NCI-H345 treated with DMSO at 0.1 percent for 48 hours (cell line): Measurements from ENCODE around the gene CCDC15.

Experiments used
- DNase-seq: peaks from one replicate; lab custom pipeline; 2025; ENCODE audit not compliant: unreplicated experiment; lab: John Stamatoyannopoulos, UW

The CCDC15 gene

DNA sequence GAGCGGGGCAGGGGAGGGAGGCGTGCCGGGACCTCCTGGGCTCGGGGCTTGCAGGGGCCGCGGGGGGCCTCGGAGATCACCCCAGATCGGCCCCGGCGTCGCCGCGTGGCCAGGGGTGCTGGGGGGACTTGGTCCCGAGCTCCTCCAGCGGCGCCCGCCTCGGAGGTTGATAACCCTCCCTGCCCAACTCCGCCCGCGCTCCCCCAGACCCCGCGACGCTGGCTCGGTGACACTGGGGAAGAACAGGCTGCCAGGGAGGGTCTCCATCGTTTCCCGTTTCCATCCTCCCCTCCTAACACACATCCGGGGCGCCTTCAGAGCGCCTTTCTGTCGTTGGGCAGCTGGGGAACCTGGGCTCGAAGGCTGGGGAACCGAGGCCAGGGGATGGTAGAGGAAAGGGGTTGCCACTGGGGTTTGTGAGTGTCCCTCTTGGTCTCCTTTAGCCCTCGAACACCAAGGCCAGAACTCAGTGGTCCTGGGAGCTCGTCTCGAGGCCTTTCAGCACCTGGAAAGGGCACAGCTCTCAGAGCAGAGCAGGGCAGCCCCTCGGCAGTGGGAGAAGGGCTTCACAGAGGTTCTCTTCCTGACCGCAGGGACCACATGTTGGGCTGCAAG lies 109.5 kb downstream of the CCDC15 start:
- no peak for DNase-seq

DNA sequence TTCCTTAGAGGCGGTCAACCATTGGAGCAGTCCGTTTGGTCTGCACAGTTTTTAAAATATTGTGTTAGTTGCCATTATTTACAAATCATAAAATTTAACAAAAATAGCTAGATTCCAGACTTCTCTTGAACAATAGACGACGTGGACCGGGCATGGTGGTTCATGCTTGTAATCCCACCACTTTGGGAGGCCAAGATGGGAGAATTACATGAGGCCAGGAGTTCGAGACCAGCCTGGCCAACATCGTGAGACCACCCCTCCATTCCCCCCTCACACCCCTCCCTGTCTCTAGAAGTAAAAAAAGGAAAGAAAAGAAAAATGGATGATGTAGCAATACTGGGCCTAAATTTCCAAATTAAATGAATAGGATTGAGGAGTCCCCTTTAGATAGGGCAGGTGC lies 110.1 kb downstream of the CCDC15 start:
- no peak for DNase-seq

DNA sequence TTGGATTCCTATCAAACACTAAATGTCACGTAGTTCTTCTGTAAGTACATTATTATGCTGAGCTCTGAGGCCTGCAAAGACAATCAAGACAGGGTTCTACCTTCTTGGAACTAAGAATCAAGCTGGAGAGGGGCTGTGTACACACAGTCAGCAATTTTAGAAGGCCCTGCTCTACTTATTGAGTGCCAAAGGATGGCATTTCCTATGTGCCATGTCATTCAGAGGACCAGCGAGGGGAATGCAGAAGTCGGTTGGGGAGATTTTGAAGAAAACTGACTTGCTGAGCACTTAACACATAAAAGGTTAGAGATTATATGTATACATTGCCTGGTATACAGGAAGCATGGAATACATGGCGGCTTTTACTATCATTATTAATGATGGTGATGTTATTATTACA lies 114.4 kb downstream of the CCDC15 start:
- no peak for DNase-seq

DNA sequence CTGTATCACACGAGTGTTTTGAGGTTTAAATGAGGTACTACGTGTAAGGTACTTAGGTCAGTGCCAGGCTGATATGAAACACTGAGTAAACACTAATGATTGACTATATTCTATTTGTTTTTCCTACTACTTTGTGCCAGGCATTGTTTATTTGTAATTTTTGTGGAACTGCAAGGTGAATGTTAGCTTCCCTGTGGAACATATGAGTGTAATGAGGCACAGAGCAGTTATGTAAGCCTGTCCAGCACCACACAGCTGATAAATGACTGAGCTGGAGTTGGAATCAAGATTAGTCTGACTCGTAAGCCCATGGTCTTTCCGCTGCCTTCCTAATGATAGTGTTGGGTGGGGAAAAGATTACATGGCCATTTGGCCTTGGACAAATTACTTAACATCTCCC lies 115.0 kb downstream of the CCDC15 start:
- no peak for DNase-seq

DNA sequence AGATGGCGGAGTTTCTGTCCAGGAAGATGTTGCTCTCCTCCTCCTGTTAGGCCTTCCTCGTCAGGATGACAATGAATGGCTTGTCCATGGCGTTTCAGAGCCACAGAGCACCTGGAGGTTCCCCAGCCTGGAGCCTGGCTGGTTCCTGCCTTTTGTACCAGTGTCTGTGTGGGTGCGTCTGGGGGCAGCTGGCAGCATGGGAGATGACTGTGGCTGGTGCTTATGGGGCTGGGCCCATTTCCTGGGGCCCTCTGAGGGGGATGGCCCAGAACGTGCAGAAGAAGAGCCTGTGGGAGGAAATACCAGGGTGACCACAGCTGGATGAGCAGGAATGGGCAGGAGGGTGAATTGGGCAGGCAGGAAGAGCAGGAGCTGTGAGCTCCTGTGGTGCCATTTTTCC lies 115.8 kb downstream of the CCDC15 start:
- no peak for DNase-seq

DNA sequence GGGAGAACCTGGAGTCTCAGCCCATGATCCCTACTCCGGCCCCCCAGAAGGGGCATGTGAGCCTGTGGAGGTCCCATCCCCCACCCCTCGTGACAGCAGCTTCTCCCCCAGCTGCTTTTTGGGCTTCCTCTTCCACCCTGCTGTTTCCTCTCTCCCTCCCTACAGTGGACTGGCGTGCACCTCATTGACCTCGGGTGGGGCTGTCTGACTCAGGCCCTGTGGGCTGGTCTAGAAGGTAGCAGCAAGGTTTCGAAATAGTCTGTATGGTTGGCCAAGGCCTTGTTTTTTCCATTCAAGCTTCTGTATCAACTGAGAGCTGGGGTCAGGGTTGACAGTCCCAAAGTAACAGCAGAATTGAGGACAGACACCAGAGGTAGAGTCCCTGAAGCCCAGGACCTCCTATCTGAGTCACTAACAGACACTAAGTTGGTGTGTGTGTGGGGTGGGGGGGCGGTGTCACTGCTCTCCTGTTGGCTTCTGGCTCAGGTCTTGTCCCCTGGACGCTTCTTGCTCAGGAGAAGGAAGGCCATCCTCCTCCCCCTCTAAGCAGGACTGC lies 116.8 kb downstream of the CCDC15 start:
- DNase-seq = no peak

DNA sequence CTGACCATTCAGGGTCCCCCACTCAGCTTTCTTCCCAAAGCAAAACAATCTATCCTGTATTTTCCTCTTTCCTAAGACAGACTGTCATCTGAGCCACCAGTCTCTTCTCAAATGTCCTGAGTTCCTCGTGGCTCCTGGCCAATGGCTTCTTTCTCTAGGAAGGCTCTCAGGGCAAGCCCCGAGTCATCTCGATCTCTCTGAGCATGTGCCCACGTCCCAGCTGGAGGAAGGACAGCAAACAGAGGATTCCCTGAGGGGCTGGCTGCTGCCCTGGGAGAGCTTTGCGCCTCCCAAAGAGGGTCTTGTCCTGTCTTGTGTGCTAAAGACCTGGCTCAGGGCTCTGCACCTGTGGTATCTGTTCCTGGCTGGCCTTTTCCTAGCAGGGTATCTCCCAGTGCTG lies 117.4 kb downstream of the CCDC15 start:
- DNase-seq = no peak

DNA sequence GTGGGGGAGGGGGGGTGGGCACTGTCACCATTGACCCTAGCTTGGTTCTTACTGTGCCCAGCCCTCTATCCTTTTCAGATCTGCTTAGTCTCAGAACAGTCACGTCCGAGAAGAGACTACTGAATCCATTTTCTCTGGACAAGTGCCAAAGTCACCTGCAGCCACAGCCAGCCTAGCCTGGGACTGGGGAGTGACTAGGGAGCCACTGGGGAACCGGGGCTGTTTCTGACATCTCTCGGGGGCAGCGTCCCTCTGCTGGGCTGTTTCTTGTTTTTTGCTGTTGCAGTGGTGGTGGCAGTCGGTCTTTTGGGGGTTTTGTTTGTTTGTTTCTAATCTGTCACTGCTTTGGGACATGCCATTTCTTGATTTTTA lies 117.8 kb downstream of the CCDC15 start:
- DNase-seq = no peak

DNA sequence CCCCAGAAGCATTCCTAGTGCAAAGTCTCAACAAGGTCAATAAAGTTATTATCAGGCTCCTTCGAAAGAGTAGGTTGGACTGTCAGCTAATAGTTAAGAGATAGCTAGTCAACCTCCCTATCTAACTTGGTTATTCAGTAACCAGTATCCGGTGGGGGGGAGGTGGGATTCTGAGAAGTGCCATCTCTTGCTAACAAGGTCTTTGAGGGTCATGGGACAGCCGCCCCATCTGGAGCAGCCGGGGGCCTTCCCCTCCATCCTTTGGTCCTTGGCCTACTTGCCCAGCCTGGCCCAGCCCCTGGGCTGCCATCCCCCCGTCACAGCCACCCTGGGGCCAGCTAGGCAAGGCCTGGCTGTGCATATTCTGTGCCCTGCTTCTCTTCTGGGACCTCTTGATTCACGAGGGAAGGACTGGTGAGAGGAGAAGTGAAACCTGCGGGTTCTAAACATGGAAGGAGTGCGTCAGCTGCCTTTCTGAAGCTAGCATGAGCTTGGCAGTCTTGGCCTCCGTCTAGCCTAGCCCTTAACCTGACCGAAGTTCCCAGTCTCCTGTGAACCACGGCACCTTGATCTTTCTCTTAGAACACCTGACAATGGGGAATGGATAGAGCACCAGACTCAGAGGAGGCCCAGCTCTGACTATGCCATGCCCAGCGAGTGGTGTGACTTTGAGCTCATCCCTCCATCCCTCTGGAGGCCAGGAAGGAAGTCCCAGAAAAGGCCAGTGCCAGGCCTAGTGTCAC lies 118.4 kb downstream of the CCDC15 start:
- DNase-seq = no peak

DNA sequence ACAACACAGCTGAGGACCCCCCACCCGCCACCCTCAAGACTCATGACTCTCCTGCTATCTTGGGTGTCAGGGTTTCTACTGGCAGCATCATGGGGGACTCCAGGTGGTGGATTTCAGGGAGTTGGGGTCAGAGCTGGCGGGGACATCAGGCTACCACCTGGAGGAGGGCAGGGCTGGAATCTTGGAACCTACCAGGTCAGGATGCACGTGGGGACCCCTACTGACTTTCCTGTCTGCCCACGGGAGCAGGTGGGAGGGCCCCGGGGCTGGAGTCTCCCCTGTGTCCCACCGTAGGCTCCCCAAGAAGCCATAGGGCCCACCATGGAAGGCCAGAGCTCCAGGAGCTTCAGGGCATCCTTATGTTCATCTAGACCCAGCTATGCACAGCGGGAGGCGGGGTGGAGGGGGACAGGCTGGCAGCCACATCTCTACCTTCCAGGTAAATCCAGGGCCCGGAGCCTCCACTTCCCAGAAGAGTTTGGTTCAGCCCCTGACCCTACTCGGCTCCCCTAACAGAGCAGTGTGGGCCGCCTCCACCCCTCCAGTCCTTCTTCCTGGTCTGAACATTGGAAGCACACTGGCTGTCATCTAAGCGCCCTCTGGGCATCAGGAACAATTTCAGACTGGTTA lies 119.1 kb downstream of the CCDC15 start:
- DNase-seq = no peak

DNA sequence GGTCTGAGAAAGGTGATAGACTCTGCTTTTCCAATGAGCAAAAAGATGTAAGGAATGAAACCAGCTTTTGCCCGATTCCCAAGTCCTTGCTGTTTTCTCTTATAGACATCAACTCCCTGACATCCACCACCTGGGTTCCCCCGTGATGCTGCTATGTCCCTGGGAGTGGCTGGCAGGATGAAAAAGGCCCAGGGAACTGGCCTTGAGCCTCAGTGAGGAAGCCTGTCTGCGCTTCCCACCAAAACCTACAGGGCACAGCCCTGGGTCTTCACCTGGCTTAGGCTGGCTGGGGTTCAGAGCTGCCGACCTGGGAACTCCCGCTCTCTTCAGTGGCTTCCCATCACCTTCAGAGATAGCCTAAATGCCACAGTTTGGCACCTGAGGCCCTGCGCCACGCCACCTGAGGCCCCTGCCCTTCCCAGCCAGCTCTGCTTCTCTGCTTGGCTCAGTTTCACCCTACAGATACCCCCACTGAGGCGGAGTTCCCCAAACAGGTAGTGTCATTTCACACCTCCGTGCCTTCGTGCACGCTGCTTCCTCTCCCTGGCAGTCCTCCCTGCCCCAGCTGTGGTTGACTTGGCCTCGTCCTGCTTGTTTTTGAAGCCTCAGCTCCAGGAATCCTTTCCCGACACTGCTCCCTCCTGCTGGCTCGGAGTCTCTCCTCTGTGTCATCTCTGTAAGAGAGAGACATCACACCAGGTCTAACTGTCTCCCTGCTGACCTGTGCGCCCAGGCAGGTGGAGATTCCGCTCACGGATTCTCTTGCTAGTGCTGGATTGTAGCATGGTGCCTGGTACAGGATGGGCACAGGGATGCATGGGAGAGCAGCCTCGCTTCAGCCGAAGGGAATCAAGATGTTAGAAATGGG lies 119.8 kb downstream of the CCDC15 start:
- DNase-seq = no peak

DNA sequence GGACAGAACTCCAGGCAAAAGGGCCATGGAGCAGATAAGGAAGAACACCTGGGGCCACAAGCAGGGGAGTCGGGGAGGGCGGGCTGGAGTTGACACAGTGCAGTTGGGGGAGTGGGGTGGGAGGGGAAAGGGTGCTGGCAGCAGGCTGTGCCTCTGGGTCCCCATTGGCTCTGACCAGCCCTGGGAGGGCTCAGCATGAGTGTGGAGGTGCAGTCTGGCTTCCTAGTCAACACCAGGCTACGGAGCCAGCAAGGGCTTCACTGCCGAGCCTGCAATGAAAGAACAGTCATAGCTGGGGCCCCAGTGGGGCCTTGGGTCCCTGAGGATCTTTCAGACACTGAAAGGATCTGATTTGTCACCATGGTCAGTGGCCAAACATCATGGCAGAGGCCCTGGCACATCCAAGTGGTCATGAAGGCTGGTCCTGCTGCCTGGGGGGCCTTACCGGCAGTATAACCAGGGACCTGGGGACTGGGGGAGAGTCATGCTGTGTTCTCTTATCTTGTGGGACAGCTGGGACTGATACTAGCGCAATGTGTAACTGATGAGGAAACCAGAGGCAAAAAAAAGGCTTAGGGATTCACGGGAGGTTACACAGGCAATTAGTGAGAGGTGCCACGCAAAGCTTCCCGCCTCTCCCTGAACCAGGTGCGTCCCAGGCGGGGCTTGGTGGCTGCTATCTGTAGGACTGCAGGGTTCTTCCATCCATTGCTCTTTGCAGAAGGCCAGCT lies 120.7 kb downstream of the CCDC15 start:
- DNase-seq = no peak

DNA sequence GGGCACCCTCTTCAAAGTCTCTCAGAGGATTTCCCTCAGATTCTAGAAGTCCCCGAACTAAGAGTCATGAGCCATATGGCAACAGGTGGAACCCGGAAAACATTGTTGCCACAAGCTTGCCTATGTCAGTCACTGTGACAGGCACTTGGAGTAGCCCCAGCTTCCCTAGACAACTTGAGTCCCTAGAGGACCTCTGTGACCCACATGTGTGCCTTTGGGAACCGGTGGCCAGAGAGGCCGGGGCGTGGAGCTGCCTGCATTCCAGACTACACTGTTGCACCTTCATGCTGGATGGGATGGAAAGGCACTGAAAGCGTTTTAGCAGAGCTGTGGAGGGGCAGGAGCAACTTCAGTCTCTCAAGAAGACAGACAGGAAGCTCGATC lies 121.2 kb downstream of the CCDC15 start:
- no peak for DNase-seq

DNA sequence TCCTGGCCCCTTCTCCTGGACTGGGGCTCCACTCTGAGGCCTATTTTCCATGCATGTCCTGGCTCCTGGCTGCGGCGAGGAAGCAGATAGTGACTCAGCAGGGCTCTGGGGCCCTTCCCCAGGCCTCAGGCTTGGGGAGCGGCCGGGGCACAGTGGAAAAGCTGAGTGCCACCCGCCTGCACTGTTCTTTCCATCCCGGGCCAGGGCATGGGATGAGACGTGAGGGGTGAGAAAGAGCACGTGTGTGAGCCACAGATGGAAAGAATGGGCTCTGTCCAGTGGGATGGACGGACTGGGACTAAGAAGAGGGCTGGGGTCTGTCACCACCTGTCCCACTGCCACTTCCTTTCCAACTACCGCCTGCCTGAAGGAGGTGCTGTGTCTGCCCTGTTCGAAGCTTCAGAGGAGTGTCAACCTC lies 121.9 kb downstream of the CCDC15 start:
- no peak for DNase-seq

DNA sequence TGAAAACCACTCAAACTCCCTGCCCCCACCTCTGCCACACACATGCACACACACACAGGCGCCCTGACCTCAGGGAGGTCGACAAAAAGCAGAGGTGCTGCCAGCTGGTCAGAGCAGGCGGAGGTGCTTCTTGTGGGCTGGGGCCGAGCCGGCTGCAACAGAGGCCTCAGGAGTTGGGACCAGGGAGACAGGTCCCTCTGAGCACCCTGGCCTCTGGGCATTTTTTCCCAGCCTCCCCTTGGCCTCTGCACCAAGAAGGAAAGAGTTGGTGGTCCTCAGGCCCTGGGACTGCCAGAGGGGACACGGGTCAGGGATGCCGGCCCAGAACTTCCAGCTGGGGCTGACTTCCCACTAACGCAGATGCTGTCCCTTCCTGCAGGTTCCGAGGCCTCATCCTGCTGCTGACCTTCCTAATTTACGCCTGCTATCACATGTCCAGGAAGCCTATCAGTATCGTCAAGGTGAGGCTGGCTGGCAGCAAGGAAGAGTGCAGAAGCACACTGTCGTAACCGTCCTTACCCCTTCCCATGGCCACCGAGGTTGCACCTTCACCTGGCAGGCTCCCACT lies 122.5 kb downstream of the CCDC15 start:
- no peak for DNase-seq

DNA sequence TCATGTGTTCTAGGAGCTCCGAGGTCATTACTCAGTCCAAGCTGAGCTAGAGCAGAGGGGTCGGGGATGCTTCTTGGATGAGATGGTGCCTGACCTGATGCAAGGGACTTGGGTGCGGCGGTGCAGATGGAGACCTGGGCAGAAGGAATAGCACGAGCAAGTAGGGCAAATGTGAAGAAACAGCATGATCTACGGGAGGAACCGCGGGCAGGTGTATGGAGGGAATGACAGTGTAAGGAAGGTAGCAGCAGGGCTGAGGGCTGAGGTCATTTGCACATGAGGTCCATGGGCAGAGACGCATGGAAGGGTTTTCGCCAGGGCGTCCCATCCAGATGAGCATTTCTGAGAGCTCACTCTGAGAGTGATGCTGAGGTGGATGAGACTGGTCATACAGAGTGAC lies 124.0 kb downstream of the CCDC15 start:
- no peak for DNase-seq

DNA sequence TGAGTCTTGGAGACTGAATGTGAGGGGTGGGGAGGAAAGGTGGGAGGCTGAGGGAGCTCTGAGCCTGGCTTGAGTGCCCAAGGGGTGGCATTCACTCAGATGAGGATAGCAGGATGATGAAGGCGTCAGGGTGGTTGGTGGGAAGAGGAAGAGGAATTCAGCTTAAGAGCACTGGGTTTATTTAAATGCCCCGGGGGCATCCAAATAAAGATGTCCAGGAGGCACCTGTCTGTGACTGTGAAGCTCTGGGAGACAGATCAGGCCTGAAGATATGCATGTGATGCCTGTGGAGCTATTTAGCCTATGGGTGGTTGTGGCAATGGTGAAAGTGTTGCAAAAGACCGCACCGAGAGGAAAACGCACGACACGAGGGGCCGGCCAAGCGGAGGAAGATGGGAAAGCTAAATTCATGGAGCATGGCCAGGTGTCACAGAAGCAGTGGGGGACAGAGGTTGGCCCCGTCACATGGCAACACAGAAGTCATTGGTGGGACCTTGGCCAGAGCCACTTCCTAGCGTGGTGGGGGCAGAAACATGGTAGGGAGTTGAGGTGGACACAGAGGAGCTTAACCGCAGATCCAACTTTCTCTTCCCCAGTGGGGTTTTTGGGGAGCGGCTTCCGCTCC lies 124.6 kb downstream of the CCDC15 start:
- no peak for DNase-seq

DNA sequence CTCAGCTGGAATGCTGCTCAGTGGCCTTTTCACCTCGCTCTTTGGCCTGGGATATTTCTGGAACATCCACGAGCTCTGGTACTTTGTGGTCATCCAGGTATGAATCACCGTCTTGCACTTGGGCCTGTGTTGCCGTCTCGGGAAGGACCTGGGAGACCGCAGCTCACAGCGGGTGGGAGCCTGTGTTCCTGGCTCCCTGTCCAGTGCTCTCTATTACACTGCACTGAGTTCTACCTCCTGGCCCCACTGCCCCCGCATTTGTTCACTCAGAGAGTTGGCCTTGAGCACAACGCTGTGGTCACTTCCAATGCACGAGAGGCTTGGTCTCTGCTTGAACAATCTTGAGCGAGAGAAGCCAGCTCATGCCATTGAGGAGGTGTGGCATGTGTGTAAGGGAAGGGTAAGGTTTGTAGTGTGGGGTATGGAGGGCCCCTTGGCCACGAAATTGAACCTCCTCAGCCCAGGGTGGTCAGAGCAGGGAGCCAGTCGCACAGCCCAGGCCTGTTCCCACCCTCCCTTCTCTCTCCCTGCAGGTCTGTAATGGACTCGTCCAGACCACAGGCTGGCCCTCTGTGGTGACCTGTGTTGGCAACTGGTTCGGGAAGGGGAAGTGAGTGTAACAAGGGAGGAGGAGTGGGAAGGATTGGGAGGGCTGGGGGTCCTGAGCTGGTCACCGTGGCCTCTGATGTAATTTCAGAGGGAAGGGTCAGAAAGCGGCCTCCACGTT lies 125.3 kb downstream of the CCDC15 start:
- DNase-seq = no peak

DNA sequence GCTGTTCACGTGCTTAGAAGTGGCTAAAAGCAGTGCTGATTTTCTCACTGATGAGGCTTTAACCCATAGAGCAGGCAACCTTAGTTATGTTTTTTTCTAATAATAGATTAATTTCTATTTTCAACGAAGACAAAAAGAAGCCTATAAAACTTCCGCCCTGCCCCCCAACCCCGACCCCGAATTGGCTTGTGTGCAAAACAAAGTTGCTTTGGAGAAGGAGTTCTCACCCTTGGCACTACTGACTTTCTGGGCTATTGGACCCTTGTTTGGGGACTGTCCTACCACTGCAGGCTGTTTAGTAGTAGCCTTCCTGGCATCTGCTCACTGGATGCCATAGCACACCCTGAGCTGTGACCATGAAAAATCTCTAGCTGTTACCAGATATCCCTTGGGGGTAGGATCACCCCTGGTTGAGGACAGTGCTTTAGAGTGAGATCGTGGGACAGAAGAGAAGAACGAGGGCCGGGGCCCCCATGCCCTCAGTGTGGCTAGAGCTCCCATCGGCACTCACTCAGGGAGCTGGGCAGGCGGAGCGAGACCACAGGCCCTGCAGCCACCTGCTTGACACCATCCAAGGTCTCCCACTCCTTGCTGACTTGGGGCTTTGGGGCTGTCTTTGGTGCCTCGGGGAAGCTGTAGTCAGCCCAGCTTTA lies 126.0 kb downstream of the CCDC15 start:
- DNase-seq = no peak
